ENCODE data around the gene THEM5.

DNA sequence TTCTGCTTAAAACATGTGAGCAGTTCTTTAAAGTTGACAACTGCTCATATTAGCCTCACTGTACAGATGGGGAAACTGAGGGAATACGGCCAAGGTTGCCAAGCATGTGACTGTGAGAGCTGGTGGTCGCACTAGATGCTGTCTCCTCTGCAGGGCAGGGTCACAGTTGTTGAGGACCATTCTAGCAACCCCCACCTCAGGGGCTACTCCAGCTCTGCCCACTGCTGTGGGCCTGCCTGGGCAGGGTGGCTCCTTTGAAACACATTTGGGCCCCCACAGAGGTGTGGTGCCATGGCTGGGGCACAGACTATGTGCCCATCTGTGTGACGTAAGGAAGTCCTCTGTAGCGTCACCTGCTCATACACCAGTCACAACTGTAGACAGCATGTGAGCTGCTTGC, 779 bp downstream of the THEM5 start:
- TF ChIP-seq POLR2AphosphoS5 (IDR thresholded peaks at IDR 0.05; ENCODE audit: borderline replicate concordance, low read depth, low read length) = no peak
- TF ChIP-seq EZH2 (IDR thresholded peaks at IDR 0.05) = no peak
- no peak for TF ChIP-seq FOXP2 (optimal IDR thresholded peaks at IDR 0.05; ENCODE audit: control extremely low read depth, extremely low read length, insufficient read depth)
